SU-DHL-6 (cell line): ENCODE data around the gene RFC4.
A peak's percentile ranks its signal among the peaks of the same experiment; 100 is the strongest.

Source experiments
- H2AFZ ChIP-seq: fragments of 200-600 bp; sonication (generic); 2 replicates; pipeline ENCODE4 v1.6.1; 2014; ENCODE audit warnings: low read depth, mild to moderate bottlenecking, moderate library complexity, mixed read lengths, antibody characterized with exemption, low read length; ENCODE audit not compliant: severe bottlenecking
- H3F3A ChIP-seq: fragments of 200-600 bp; shearing (Covaris generic); 2 replicates; pipeline ENCODE4 v1.6.0; 2016; ENCODE audit warnings: antibody characterized with exemption, mild to moderate bottlenecking; ENCODE audit not compliant: insufficient read depth
- H3K27ac ChIP-seq: fragments of 200-600 bp; sonication (generic); 2 replicates; pipeline ENCODE4 v1.5.1; 2016; ENCODE audit warnings: low read depth, mild to moderate bottlenecking, low read length, moderate library complexity, mixed read lengths
- H3K27me3 ChIP-seq: fragments of 200-600 bp; sonication (generic), shearing (Covaris generic); 2 replicates; pipeline ENCODE4 v1.6.0; 2014; ENCODE audit warnings: mild to moderate bottlenecking, low read length
- H3K36me3 ChIP-seq: fragments of 200-600 bp; sonication (generic); 2 replicates; pipeline ENCODE4 v1.6.1; 2014; ENCODE audit warnings: mild to moderate bottlenecking, low read length, mixed read lengths
- H3K4me2 ChIP-seq: fragments of 300-600, 200-600 bp; shearing (Covaris generic), sonication (generic); 2 replicates; pipeline ENCODE4 v1.6.0; 2014; ENCODE audit warnings: low read length, low read depth, mild to moderate bottlenecking; ENCODE audit not compliant: poor library complexity, severe bottlenecking
- H3K4me3 ChIP-seq: fragments of 200-600 bp; sonication (generic); 2 replicates; pipeline ENCODE4 v1.5.1; 2014; ENCODE audit warnings: antibody characterized with exemption, low read length, mild to moderate bottlenecking, mixed read lengths; ENCODE audit not compliant: insufficient read depth, poor library complexity, severe bottlenecking
- H3K79me2 ChIP-seq: fragments of 200-600 bp; sonication (generic); 2 replicates; pipeline ENCODE4 v1.6.1; 2014; ENCODE audit warnings: mild to moderate bottlenecking, low read length, moderate library complexity; ENCODE audit not compliant: insufficient read depth
- H3K9ac ChIP-seq: fragments of 200-600 bp; sonication (generic); 2 replicates; pipeline ENCODE4 v1.7.0; 2014; ENCODE audit warnings: mild to moderate bottlenecking, low read length
- H3K9me2 ChIP-seq: fragments of 200-600 bp; sonication (generic); replicated peaks from 2 replicates; pipeline ENCODE4 v1.6.1; 2014; ENCODE audit warnings: low read length; ENCODE audit not compliant: insufficient read depth
- H3K9me3 ChIP-seq: fragments of 200-600 bp; sonication (generic); 2 replicates; pipeline ENCODE4 v1.6.1; 2014; ENCODE audit warnings: low read length, mixed read lengths; ENCODE audit not compliant: insufficient read depth
- H4K20me1 ChIP-seq: fragments of 200-600 bp; sonication (generic); 2 replicates; pipeline ENCODE4 v1.6.1; 2014; ENCODE audit warnings: low read depth, mild to moderate bottlenecking, antibody characterized with exemption, low read length, moderate library complexity, mixed read lengths
- CTCF ChIP-seq: fragments of 200-600 bp; sonication (generic); IDR thresholded peaks from one replicate; pipeline ENCODE4 v1.5.1; 2017; ENCODE audit warnings: antibody characterized with exemption, mild to moderate bottlenecking, low read length, moderate library complexity; ENCODE audit not compliant: insufficient read depth, poor library complexity, severe bottlenecking
- EZH2phosphoT487 ChIP-seq: fragments of 200-600 bp; sonication (generic), shearing (Covaris generic); conservative IDR thresholded peaks from 2 replicates; pipeline ENCODE4 v1.6.1; 2018; ENCODE audit warnings: mild to moderate bottlenecking, antibody characterized with exemption, low read length, moderate library complexity, mixed read lengths

The RFC4 gene

GRCh38 chr3:186782542-186783057 lies 23.7 kb downstream of the RFC4 start:
- no peaks in the 10 kb centered on the region for H3K9me3 ChIP-seq
- peaks cover 58% of the 10 kb centered on the region for H3F3A ChIP-seq
- peaks cover 42% of the 10 kb centered on the region for H3K79me2 ChIP-seq
- H2AFZ ChIP-seq, result peak overlapping the region; percentile 91
- H3K9ac ChIP-seq, result peak overlapping the region; percentile 100
- no peaks in the 10 kb centered on the region for H3K9me2 ChIP-seq
- H3K36me3 ChIP-seq, result peaks cover 41% of the 10 kb centered on the region
- peak overlapping the region; percentile 83 for H3K4me2 ChIP-seq
- H4K20me1 ChIP-seq, result peaks cover 32% of the 10 kb centered on the region
- TF ChIP-seq CTCF (no peak), EZH2phosphoT487 (no peak)
- H3K4me3 ChIP-seq, result peak overlapping the region; percentile 100
- peak overlapping the region; percentile 98 for H3K27ac ChIP-seq
- no peaks in the 10 kb centered on the region for H3K27me3 ChIP-seq

GRCh38 chr3:186779204-186779603 lies 27.1 kb downstream of the RFC4 start:
- no peak overlapping the region for H3K4me2 ChIP-seq
- H3K36me3 ChIP-seq, result peaks cover 7% of the 10 kb centered on the region
- no peaks in the 10 kb centered on the region for H3K9me2 ChIP-seq
- H3K4me3 ChIP-seq, result no peak overlapping the region
- no peak overlapping the region for H3K9ac ChIP-seq
- H3K27me3 ChIP-seq, result no peaks in the 10 kb centered on the region
- peaks cover 1% of the 10 kb centered on the region; the same call in 1 of the 2 replicates for H4K20me1 ChIP-seq
- H3F3A ChIP-seq, result peaks cover 25% of the 10 kb centered on the region
- H3K9me3 ChIP-seq, result no peaks in the 10 kb centered on the region
- peaks cover 10% of the 10 kb centered on the region for H3K79me2 ChIP-seq
- TF ChIP-seq EZH2phosphoT487 (no peak), CTCF (no peak)
- no peak overlapping the region for H2AFZ ChIP-seq
- H3K27ac ChIP-seq, result no peak overlapping the region

GRCh38 chr3:186775999-186776398 lies 30.3 kb downstream of the RFC4 start:
- H3K4me2 ChIP-seq, result no peak overlapping the region
- H3K9ac ChIP-seq, result no peak overlapping the region
- H4K20me1 ChIP-seq, result no peaks in the 10 kb centered on the region
- no peaks in the 10 kb centered on the region for H3K79me2 ChIP-seq
- H3K9me2 ChIP-seq, result no peaks in the 10 kb centered on the region
- H3K27me3 ChIP-seq, result no peaks in the 10 kb centered on the region
- H3K27ac ChIP-seq, result no peak overlapping the region
- no peaks in the 10 kb centered on the region; the same call in 1 of the 2 replicates for H3F3A ChIP-seq
- no peaks in the 10 kb centered on the region for H3K9me3 ChIP-seq
- no peaks in the 10 kb centered on the region for H3K36me3 ChIP-seq
- no peak overlapping the region for H2AFZ ChIP-seq
- no peak for TF ChIP-seq CTCF
- TF ChIP-seq EZH2phosphoT487, result no peak
- H3K4me3 ChIP-seq, result no peak overlapping the region
